GM13976 (cell line): ENCODE measurements around the gene LSAMP.

Experiments used
- DNase-seq: peaks from one replicate; pipeline ENCODE4 v3.0.0; 2012; ENCODE audit warnings: low spot score
- CTCF ChIP-seq: IDR thresholded peaks from 2 replicates; pipeline ENCODE4 v1.5.1; 2012; ENCODE audit warnings: borderline replicate concordance, mild to moderate bottlenecking; ENCODE audit not compliant: insufficient read depth; ENCODE audit errors: extremely low read depth, missing control alignments, control extremely low read depth
- in situ Hi-C: fragments of 300-500 bp; cut with MboI; formaldehyde crosslinking; loops from one replicate; pipeline ENCODE4 v1.12.0; 2022; ENCODE audit warnings: low sequenced_read_pairs, mixed read lengths, inconsistent platforms; ENCODE audit not compliant: unreplicated experiment

LSAMP gene

GRCh38 chr3:116065501-116065900, 379.8 kb downstream of the LSAMP start:
- no peak for DNase-seq
- no peak for TF ChIP-seq CTCF
- in situ Hi-C loops: no loop called here

GRCh38 chr3:116064646-116065045, 380.6 kb downstream of the LSAMP start:
- TF ChIP-seq CTCF: no peak
- no peak for DNase-seq
- in situ Hi-C loops: no loop called here

- TF ChIP-seq CTCF: no peak
- in situ Hi-C loops: no loop called here
- DNase-seq: no peak
Observed at GRCh38 chr3:116059421-116060096, 385.7 kb downstream of the LSAMP start.

GRCh38 chr3:116058844-116059243, 386.4 kb downstream of the LSAMP start:
- DNase-seq: no peak
- in situ Hi-C loops: no loop called here
- TF ChIP-seq CTCF: no peak

- TF ChIP-seq CTCF: no peak
- no peak for DNase-seq
- in situ Hi-C loops: no loop called here
Observed at GRCh38 chr3:116057400-116058006, 387.8 kb downstream of the LSAMP start.

GRCh38 chr3:116056280-116056679, 389.0 kb downstream of the LSAMP start:
- TF ChIP-seq CTCF: no peak
- in situ Hi-C loops: no loop called here
- DNase-seq: peak; percentile 31
